ENCODE measurements around the gene TSC2.

TSC2 gene

GRCh38 chr16:2036200-2036966, 11.4 kb upstream of the TSC2 start:
- ChIA-PET POLR2A (interaction anchor here (0.8 to 2.1 kb wide), 5 partner anchors 11 to 119 kb away, joined by 3 to 10 read pairs (median 4); partner anchors contain the start of genes NTHL1, RPS2, TRAF7 and TSC2), CTCF (interaction anchor here (0.5 to 1.8 kb wide), 5 partner anchors 8 to 105 kb away, joined by 3 to 10 read pairs (median 3); partner anchors contain the start of genes NTHL1 and TSC2)
- peak overlapping the region; percentile 29; the same call in 1 of the 2 replicates for H3K4me3 ChIP-seq (ENCODE audit: low read depth, low read length)
- no peak for DNase-seq (ENCODE audit: low read depth, low spot score)
- TF ChIP-seq, protein P1, sequence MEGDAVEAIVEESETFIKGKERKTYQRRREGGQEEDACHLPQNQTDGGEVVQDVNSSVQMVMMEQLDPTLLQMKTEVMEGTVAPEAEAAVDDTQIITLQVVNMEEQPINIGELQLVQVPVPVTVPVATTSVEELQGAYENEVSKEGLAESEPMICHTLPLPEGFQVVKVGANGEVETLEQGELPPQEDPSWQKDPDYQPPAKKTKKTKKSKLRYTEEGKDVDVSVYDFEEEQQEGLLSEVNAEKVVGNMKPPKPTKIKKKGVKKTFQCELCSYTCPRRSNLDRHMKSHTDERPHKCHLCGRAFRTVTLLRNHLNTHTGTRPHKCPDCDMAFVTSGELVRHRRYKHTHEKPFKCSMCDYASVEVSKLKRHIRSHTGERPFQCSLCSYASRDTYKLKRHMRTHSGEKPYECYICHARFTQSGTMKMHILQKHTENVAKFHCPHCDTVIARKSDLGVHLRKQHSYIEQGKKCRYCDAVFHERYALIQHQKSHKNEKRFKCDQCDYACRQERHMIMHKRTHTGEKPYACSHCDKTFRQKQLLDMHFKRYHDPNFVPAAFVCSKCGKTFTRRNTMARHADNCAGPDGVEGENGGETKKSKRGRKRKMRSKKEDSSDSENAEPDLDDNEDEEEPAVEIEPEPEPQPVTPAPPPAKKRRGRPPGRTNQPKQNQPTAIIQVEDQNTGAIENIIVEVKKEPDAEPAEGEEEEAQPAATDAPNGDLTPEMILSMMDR (IDR thresholded peaks at IDR 0.05; ENCODE audit: insufficient read depth, low read length, missing control alignments): no peak

DNA sequence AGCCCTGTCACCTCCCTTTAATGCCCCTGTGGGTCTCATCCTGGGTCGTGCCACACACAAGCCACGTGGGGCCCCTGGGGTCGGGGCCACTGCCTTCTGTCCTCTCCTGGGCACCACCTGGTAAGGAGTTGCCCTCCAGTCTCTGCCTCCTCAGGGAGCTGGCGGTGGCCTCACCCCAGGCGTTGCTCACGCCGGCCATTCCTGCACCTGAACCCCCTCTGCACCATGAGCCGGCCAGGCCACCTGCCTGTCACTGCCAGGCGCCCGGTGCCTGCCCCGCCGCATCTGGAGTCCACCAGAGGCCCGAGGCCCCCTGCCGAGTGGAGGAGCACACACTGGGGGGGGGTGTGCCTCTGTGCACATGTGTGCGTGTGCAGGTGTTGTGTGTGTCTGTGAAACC, 10.7 kb upstream of the TSC2 start:
- ChIA-PET POLR2A (no interaction called here), CTCF (no interaction called here)
- TF ChIP-seq, protein P1 (IDR thresholded peaks at IDR 0.05; ENCODE audit: insufficient read depth, low read length, missing control alignments): no peak
- no peak for DNase-seq (ENCODE audit: low read depth, low spot score)
- H3K4me3 ChIP-seq (ENCODE audit: low read depth, low read length): no peak overlapping the region

DNA sequence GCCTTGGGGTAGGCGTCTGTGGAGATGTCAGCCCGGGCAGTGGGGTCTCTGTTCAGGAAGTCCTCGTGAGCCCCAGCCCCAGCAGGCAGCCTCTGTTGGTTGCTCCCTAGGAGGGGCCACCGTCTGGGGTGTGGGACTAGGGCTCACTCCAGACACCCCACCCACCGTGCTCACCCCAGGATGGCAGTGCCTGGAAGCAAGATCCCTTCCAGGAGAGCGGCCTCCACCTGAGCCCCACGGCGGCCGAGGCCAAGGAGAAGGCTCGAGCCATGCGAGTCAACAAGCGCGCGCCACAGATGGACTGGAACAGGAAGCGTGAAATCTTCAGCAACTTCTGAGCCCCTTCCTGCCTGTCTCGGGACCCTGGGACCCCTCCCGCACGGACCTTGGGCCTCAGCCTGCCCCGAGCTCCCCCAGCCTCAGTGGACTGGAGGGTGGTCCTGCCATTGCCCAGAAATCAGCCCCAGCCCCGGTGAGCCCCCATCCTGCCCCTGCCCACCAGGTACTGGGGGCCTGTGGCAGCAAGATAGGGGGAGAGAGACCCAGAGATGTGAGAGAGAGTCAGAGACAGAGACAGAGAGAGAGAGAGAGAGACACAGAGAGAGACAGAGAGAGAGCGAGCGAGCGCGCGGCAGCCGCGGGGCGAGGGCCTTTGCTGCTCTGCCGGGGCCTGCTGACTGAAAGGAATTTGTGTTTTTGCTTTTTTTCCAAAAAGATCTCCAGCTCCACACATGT, 10.0 kb upstream of the TSC2 start:
- ChIA-PET CTCF (no interaction called here), POLR2A (no interaction called here)
- TF ChIP-seq, protein P1 (IDR thresholded peaks at IDR 0.05; ENCODE audit: insufficient read depth, low read length, missing control alignments): no peak
- no peak overlapping the region for H3K4me3 ChIP-seq (ENCODE audit: low read depth, low read length)
- DNase-seq (ENCODE audit: low read depth, low spot score): no peak

- DNase-seq (ENCODE audit: low read depth, low spot score): no peak
- H3K4me3 ChIP-seq (ENCODE audit: low read depth, low read length): no peak overlapping the region
- ChIA-PET CTCF (interaction anchor here (0.8 to 3.7 kb wide), 2 partner anchors 16 to 34 kb away, joined by 3 to 19 read pairs; no protein-coding TSS in a partner anchor), POLR2A (interaction anchor here (1.0 kb wide), 1 partner anchor 117 kb away, joined by 4 read pairs; the partner anchor contains the start of gene TRAF7)
- TF ChIP-seq, protein P1 (IDR thresholded peaks at IDR 0.05; ENCODE audit: insufficient read depth, low read length, missing control alignments): no peak
These were observed 9.2 kb upstream of the TSC2 start for GRCh38 chr16:2038382-2039231.

- H3K4me3 ChIP-seq (ENCODE audit: low read depth, low read length): no peak overlapping the region
- ChIA-PET CTCF (interaction anchor here (0.8 to 3.7 kb wide), 5 partner anchors 17 to 110 kb away, joined by 3 to 19 read pairs (median 4); no protein-coding TSS in a partner anchor), POLR2A (interaction anchor here (1.0 to 1.1 kb wide), 2 partner anchors 59 to 116 kb away, joined by 4 read pairs; partner anchors contain the start of genes NOXO1 and TRAF7)
- DNase-seq (ENCODE audit: low read depth, low spot score): peak; percentile 73
- TF ChIP-seq, protein P1 (IDR thresholded peaks at IDR 0.05; ENCODE audit: insufficient read depth, low read length, missing control alignments): no peak
These were observed 8.3 kb upstream of the TSC2 start for GRCh38 chr16:2039274-2040031.
